ENCODE data around the gene GTPBP4.

DNA sequence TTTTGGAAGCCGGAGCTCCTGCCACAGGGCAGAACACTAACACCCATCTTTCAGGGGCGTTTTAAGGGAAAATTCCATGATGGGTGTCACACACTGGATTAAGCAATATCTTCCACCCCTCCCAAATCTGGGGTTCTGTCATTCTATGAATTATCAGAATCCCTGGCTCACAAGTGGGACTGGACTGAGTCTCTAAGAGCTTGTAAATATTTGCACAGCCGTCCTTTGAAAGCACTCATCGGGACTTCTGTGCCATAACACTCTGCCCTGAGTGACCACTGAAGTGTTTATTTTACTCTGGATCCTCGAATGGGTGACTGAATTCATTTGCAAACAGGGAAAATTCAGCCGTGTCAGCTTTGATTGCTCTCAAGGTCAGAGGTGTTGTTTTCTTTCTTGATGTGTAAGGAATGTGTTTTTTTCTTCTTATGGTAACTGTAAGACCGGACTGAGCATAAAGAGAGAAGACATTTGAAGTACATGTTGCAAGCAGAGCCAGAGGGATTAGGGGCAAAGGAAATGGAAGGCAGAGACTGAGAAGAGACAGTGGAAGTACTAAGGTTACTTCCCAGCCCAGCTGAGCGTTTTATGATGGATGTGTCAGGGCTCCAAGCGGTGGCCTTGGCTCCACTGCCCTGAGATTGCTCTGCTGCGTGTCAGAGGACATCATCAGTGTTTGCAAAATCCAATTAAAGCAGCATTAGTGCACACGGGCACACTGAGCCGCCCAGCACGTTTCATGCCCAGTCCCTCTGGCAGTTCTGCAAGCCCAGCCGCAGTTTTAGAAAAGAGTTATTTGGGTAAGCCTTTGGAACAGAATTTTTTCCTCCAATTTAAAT, 17.7 kb upstream of the GTPBP4 start:
- TF ChIP-seq, protein P1, sequence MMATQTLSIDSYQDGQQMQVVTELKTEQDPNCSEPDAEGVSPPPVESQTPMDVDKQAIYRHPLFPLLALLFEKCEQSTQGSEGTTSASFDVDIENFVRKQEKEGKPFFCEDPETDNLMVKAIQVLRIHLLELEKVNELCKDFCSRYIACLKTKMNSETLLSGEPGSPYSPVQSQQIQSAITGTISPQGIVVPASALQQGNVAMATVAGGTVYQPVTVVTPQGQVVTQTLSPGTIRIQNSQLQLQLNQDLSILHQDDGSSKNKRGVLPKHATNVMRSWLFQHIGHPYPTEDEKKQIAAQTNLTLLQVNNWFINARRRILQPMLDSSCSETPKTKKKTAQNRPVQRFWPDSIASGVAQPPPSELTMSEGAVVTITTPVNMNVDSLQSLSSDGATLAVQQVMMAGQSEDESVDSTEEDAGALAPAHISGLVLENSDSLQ (IDR thresholded peaks at IDR 0.05), result no peak
- TF ChIP-seq ELF1 (tag; IDR thresholded peaks at IDR 0.05), result no peak
- no peak for TF ChIP-seq SRSF9 (IDR thresholded peaks at IDR 0.05; ENCODE audit: borderline replicate concordance, low read depth, low read length)
- TF ChIP-seq C11orf30 (IDR thresholded peaks at IDR 0.05; ENCODE audit: low read depth), result no peak
- TF ChIP-seq, protein P2, sequence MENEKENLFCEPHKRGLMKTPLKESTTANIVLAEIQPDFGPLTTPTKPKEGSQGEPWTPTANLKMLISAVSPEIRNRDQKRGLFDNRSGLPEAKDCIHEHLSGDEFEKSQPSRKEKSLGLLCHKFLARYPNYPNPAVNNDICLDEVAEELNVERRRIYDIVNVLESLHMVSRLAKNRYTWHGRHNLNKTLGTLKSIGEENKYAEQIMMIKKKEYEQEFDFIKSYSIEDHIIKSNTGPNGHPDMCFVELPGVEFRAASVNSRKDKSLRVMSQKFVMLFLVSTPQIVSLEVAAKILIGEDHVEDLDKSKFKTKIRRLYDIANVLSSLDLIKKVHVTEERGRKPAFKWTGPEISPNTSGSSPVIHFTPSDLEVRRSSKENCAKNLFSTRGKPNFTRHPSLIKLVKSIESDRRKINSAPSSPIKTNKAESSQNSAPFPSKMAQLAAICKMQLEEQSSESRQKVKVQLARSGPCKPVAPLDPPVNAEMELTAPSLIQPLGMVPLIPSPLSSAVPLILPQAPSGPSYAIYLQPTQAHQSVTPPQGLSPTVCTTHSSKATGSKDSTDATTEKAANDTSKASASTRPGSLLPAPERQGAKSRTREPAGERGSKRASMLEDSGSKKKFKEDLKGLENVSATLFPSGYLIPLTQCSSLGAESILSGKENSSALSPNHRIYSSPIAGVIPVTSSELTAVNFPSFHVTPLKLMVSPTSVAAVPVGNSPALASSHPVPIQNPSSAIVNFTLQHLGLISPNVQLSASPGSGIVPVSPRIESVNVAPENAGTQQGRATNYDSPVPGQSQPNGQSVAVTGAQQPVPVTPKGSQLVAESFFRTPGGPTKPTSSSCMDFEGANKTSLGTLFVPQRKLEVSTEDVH (IDR thresholded peaks at IDR 0.05; ENCODE audit: low read depth, partially characterized antibody), result no peak
- TF ChIP-seq, protein P3, sequence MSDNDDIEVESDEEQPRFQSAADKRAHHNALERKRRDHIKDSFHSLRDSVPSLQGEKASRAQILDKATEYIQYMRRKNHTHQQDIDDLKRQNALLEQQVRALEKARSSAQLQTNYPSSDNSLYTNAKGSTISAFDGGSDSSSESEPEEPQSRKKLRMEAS (CRISPR knock-in tag; IDR thresholded peaks at IDR 0.05), result no peak
- TF ChIP-seq KAT7 (CRISPR knock-in tag; IDR thresholded peaks at IDR 0.05; ENCODE audit: borderline replicate concordance), result no peak
- TF ChIP-seq POLR2A (conservative IDR thresholded peaks at IDR 0.05), result no peak
- no peak for TF ChIP-seq YBX1 (IDR thresholded peaks at IDR 0.05)
- no peak for TF ChIP-seq SREBF1 (IDR thresholded peaks at IDR 0.05; ENCODE audit: borderline replicate concordance, low read depth, low read length)
- TF ChIP-seq ETV6 (IDR thresholded peaks at IDR 0.05; ENCODE audit: borderline replicate concordance in 1 of 2, low read depth in 2 of 2, low read length in 1 of 2), result no peak
- TF ChIP-seq ETV6 (CRISPR knock-in tag; IDR thresholded peaks at IDR 0.05; ENCODE audit: borderline replicate concordance), result no peak
- no peak for TF ChIP-seq ZNF23 (CRISPR knock-in tag; IDR thresholded peaks at IDR 0.05)
- no peak for TF ChIP-seq TARDBP (IDR thresholded peaks at IDR 0.05)

Measured in K562 (cell line).